CD1c-positive myeloid dendritic cell (primary cell): ENCODE results near the gene SENP5.

Experiments
- DNase-seq: peaks from one replicate; pipeline ENCODE4 v3.0.0-alpha.2; 2016; ENCODE audit errors: extremely low spot score

SENP5 gene

DNA sequence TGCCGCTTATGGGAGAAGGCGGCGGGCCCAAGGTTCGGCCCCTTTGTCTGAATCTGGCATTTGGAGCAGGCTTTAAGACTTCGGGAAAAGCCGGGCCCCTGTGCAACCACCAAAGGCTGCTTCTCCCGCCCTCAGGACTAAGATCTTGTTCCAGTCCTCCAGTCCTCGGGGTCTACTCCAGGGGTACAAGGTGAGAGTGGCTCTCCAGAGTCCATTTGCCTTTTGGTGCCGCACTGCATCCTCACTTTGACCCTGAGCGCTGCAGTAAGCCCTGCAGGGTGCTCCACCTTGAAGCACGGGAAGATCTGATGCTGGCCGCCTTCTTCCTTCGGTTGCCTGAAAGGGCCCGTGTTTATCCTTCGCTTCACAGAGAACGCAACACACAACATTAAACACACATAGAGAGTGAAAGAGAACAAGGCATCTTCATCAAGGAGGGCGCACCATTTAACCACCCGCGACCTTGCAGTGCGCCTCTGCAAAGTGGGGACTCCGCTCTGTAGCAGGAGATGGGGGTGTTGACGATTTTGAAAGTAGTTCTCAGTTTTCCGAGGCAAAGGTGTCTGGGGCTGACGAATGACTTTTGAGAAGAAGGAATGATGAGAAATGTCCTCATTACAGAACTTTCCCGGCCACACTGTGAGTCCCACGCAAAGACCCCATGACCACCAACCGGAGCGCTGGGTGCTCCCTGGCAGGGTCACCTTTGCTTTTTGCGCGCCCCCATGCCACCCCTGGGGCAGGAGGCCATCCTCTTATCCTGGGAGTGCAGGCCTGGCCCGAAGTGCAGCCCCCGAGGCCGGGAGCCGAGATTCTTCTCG, 99.9 kb downstream of the SENP5 start:
- DNase-seq, result no peak

- DNase-seq, result peak; percentile 63
Observed at GRCh38 chr3:196968233-196969133, 100.8 kb downstream of the SENP5 start, which contains the start of gene PIGZ. Gene PIGZ (minus strand): TSS chr3:196968833. CDS start chr3:196952031, 16,802 bp downstream.

GRCh38 chr3:196969134-196969659, 101.5 kb downstream of the SENP5 start:
- DNase-seq, result peak; percentile 75

DNA sequence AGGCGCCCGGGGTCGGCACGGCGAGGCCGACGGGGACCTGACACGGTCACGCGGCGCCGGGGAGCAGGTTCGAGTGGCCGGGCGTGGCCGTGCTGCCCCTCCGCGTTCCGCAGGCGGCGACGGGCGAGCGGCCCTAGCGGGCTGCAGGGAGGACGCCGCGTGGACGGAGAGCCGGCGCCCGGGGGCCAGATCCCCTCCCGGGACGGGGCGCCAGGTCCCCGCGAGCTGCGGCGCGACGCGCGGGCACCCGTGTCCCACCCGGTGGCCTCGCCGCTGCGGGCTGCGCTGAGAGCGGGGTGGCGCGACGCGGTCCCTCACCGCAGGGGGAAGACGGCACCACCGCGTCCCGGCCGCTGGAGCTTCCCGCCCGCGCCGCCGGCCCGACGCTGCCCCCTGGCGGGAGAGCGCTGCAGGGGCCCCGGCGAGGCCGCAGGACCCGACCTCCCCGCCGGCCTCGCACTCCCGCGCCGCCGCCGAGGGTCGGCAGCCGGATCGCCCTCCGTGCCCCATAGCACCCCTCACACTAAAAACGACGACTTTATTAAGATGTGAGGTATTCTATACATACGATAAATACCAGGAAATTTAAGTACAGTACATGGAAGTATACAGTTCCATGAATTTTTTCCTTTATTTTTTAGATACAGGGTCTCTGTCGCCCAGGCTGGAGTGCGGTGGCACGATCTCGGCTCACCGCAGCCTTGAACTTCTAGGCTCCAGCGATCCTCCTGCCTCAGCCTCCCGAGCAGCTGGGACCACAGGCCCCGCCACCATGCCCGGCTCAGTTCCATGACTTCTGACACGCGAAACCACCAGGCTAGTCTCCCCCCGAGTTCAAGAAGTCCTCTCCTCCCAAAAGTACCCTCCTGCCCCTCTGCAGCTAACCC, 102.2 kb downstream of the SENP5 start:
- DNase-seq, result peak; percentile 87

- DNase-seq, result no peak
Observed at GRCh38 chr3:196970547-196971093, 102.9 kb downstream of the SENP5 start.

GRCh38 chr3:196971094-196971698, 103.5 kb downstream of the SENP5 start:
- DNase-seq, result no peak

DNA sequence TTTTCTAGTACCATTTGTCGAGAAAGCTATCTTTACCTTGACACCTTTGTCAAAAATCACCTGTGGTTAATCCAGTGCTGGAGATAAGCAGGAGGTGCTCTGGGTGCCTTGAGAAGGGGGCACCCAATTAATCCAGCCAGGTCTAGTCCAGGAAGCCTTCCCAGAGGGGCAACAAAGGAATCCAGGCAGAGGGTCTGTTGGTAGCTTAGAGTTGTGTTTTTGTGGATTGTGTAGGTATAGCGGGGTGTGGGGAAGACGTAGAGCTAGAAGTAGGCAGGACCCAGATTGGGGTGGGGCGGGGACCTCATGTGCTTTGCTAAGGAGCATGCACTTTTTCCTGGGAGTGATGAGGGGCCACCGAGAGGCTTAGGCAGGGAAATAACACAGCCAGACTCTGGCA, 106.9 kb downstream of the SENP5 start:
- no peak for DNase-seq

GRCh38 chr3:196975349-196975748, 107.6 kb downstream of the SENP5 start:
- DNase-seq, result no peak

- no peak for DNase-seq
Observed at GRCh38 chr3:196976941-196977340, 109.2 kb downstream of the SENP5 start.

- no peak for DNase-seq
Observed at GRCh38 chr3:196979545-196979944, 111.8 kb downstream of the SENP5 start.

DNA sequence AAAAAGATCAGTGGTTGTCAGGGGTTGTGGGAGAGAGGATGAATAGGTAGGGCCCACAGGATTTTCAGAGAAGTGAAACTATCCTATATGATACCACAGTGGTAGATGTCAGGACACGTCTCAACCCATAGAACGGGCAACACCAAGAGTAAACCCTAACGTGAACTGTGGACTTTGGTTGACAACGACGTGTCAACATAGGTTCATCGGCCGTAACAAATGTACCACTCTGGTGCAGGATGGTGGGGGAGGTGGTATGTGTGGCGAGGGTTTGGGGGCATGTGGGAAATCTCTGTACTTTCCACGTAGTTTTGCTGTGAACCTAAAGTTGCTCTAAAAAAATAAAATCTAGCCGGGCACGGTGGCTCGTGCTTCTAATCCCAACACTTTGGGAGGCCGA, 113.9 kb downstream of the SENP5 start:
- no peak for DNase-seq

- DNase-seq, result no peak
Observed at GRCh38 chr3:196983186-196983585, 115.5 kb downstream of the SENP5 start.
